ENCODE results near the gene OR52H1.
"Not testable (repeated sequence)": the region's sequence is repeated elsewhere in the genome, so short reads cannot be mapped to it uniquely, and the experiment has no call there.

DNA sequence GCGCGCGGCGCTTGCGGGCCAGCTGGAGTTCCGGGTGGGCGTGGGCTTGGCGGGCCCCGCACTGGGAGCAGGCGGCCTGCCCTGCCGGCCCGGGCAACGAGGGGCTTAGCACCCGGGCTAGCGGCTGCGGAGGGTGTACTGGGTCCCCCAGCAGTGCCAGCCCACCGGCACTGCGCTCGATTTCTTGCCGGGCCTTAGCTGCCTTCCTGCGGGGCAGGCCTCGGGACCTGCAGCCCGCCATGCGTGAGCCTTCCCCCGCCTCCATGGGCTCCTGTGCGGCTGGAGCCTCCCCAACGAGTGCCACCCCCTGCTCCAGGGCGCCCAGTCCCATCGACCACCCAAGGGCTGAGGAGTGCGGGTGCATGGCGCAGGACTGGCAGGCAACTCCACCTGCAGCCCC lies 41.6 kb upstream of the OR52H1 start:
- TF ChIP-seq EZH2 (IDR thresholded peaks at IDR 0.05; ENCODE audit: insufficient read depth, poor library complexity, severe bottlenecking); EZH2phosphoT487 (IDR thresholded peaks at IDR 0.05; ENCODE audit: insufficient read depth, low read depth): not testable (repeated sequence)
